ENCODE results near the gene GOLGA8O. TPM values are rescaled to one million over a fixed set of nuclear protein-coding genes. Genes with fewer than 3 reads are reported as not detected.

The GOLGA8O gene, protein sequence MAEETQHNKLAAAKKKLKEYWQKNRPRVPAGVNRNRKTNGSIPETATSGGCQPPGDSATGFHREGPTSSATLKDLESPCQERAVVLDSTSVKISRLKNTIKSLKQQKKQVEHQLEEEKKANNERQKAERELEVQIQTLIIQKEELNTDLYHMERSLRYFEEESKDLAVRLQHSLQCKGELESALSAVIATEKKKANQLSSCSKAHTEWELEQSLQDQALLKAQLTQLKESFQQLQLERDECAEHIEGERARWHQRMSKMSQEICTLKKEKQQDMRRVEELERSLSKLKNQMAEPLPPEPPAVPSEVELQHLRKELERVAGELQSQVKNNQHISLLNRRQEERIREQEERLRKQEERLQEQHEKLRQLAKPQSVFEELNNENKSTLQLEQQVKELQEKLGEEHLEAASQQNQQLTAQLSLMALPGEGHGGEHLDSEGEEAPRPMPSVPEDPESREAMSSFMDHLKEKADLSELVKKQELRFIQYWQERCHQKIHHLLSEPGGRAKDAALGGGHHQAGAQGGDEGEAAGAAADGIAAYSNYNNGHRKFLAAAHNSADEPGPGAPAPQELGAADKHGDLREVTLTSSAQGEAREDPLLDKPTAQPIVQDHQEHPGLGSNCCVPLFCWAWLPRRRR
- total RNA-seq: 0.50 TPM in 1 of 2 replicates, not detected in the other

DNA sequence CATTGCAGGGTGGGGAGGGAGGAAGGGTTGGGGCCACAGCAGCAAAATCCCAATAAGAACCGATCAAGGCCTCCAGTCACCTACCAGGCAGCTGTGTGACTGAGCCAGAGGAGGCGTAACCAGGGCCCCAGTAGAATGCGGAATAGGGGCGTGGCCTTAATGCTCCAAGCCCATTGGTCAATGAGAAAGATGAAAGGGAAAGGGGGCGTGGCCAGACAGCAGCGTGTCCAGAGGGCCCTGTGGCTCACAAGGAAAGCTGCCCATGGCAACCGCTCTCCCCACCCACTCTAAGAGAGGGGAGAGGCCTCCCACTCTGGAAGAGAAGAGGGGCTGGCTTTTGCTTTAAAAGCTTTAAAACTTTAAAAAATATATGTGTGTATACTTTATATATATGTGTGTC is at the start of gene GOLGA8O:
GOLGA8O (minus strand) TSS at position 101 of the 400 bp plus-strand sequence; CDS start at position 3, 98 bp downstream.

GRCh38 chr15:32403192-32403591 is 52.2 kb downstream of the GOLGA8O start, which contains the start of gene GOLGA8K:
TSS of gene GOLGA8K (minus strand) at chr15:32403292. CDS start at chr15:32403194, 98 bp downstream.

Other genes starting within 250 kb of the GOLGA8O start
- under 0.01 and 0.44 TPM in 2 replicates for gene GOLGA8K, start 52.3 kb downstream of the GOLGA8O start, total RNA-seq
- gene GOLGA8N, start 137.8 kb upstream of the GOLGA8O start, total RNA-seq: 5.2 and 13.7 TPM in 2 replicates
- gene ARHGAP11A, start 159.9 kb upstream of the GOLGA8O start, total RNA-seq: 7.1 and 33.5 TPM in 2 replicates
- gene SCG5, start 186.1 kb upstream of the GOLGA8O start, total RNA-seq: 15.3 and 21.5 TPM in 2 replicates

Data from smooth muscle cell of trachea (primary cell).